Panc1 (cell line): ENCODE results near the gene SOCS6. TPM values are rescaled to one million over a fixed set of nuclear protein-coding genes. Genes with fewer than 3 reads are reported as not detected.

ENCODE experiments used
- ATAC-seq: fragments of 200-7000 bp; cut with Tn5 transposase; 2 replicates; pipeline ENCODE4 v1.9.1; 2020; ENCODE audit warnings: mild to moderate bottlenecking, moderate library complexity
- BruUV-seq: library from RNA; stranded (reverse); fragments of 400-500 nt; replicated peaks from 2 replicates; lab custom pipeline; 2021; lab: Mats Ljungman, UMichigan
- CTCF ChIA-PET: fragments of 300-600 bp; sonication (Branson Sonifier 250); formaldehyde crosslinking; loops from one replicate; lab custom pipeline; 2022; ENCODE audit warnings: antibody characterized with exemption; lab: Charles Lee
- POLR2A ChIA-PET: fragments of 300-600 bp; sonication (Branson Sonifier 250); formaldehyde crosslinking; loops from one replicate; lab custom pipeline; 2022; ENCODE audit warnings: antibody characterized with exemption; lab: Charles Lee
- DNase-seq: peaks from one replicate; pipeline ENCODE4 v3.0.0-alpha.2; 2010; ENCODE audit warnings: low read depth, low spot score
- H3K27ac ChIP-seq: 2 replicates; pipeline ENCODE4 v1.5.1; 2011; ENCODE audit warnings: mild to moderate bottlenecking, low read length, inconsistent platforms
- H3K27me3 ChIP-seq: fragments of 200-500 bp; sonication (Bioruptor generic); 2 replicates; pipeline ENCODE4 v1.6.0; 2014; ENCODE audit warnings: low read length, inconsistent platforms; ENCODE audit not compliant: control insufficient read depth, insufficient read depth
- H3K36me3 ChIP-seq: fragments of 200-500 bp; sonication (Bioruptor generic); 2 replicates; pipeline ENCODE4 v1.5.1; 2014; ENCODE audit warnings: inconsistent platforms, mild to moderate bottlenecking, low read length, moderate library complexity; ENCODE audit not compliant: control insufficient read depth, insufficient read depth
- H3K4me1 ChIP-seq: 2 replicates; pipeline ENCODE4 v1.5.1; 2011; ENCODE audit warnings: inconsistent platforms, mild to moderate bottlenecking, low read length, moderate library complexity; ENCODE audit not compliant: control insufficient read depth, insufficient read depth
- H3K4me3 ChIP-seq, 2 experiments: 2 replicates each; pipeline ENCODE4 v1.5.1; 2011 to 2012; ENCODE audit warnings: low read depth in 2 of 2, low read length in 2 of 2, mild to moderate bottlenecking in 2 of 2, inconsistent platforms in 1 of 2, moderate library complexity in 1 of 2
- H3K9me3 ChIP-seq: fragments of 200-500 bp; sonication (Bioruptor generic); 2 replicates; pipeline ENCODE4 v1.5.1; 2014; ENCODE audit warnings: low read depth, mild to moderate bottlenecking, inconsistent platforms, low read length, moderate library complexity; ENCODE audit not compliant: control insufficient read depth, insufficient read depth
- POLR2AphosphoS5 ChIP-seq: IDR thresholded peaks from 2 replicates; pipeline ENCODE4 v1.6.1; 2012; ENCODE audit warnings: mild to moderate bottlenecking, low read depth, low read length, moderate library complexity
- SIN3A ChIP-seq: IDR thresholded peaks from 2 replicates; pipeline ENCODE4 v1.6.1; 2012; ENCODE audit warnings: low read depth, mild to moderate bottlenecking, low read length, moderate library complexity, borderline replicate concordance; ENCODE audit not compliant: insufficient read depth
- TCF7L2 ChIP-seq: IDR thresholded peaks from 2 replicates; pipeline ENCODE4 v1.6.1; 2011; ENCODE audit warnings: mild to moderate bottlenecking, low read depth, low read length, inconsistent platforms
- in situ Hi-C: cut with HindIII; loops from 2 replicates; pipeline ENCODE4 v1.10.0; 2016; ENCODE audit warnings: low sequenced_read_pairs, low pct_unique_long_range_greater_than_20kb
- intact Hi-C: fragments of 100-400 bp; cut with micrococcal nuclease; formaldehyde crosslinking; loops from one replicate; pipeline ENCODE4 v1.10.0; 2022; ENCODE audit not compliant: unreplicated experiment
- total RNA-seq: library from RNA; stranded (reverse); gene quantifications from one replicate; pipeline ENCODE4 v1.2.1, GENCODE V29; 2021; ENCODE audit not compliant: unreplicated experiment
- TF ChIP-seq, protein P1 (sequence below), 2 experiments: IDR thresholded peaks; 2 replicates each; pipeline ENCODE4 v1.6.1; 2011 to 2012; ENCODE audit warnings: low read depth in 2 of 2, control low read depth in 1 of 2, low read length in 1 of 2, mild to moderate bottlenecking in 1 of 2, moderate library complexity in 1 of 2; ENCODE audit not compliant: insufficient read depth in 1 of 2
- TF ChIP-seq, protein P2 (sequence below): fragments of 450-650 bp; IDR thresholded peaks from 2 replicates; pipeline ENCODE4 v1.5.1; 2017; ENCODE audit warnings: mild to moderate bottlenecking

The SOCS6 gene
- total RNA-seq, 1 experiment from 2014 or later: 43.0 TPM

DNA sequence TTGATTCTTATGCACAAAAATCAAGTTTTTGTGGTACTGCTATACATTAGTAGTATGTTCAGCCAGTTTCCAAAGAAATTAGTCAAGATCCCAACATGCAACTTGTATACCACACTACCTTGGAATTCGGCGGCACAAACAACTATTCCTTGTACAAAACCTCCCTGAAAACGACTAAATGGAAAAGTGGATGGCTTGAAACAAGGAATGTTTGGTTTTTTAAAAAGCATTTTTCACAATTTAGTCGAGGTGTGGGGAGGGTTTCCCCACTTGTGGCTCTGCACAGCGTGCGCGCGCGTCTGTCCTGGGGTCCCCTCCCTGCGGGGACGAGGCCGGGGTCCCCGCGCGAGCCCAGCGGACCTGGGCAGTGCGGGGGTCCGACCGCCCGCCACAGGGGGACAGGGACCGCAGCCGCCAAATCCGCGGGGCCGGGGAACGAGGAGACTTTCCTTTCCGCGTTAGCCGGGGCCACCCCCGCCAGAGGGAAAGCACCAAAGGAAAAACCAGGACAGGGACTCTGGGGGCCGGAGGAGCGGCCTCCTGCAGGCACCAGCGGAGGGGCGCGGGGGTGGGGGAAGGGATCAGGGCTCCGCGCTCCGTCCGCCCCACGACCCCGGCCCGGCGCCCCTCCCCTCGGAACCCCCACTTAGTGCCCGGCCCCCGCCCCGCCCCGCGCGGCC, 534 bp upstream of the SOCS6 start:
- Histone ChIP-seq H3K36me3 (no peaks in the 10 kb centered on the region), H3K27ac (peak overlapping the region; percentile 87), H3K27me3 (no peaks in the 10 kb centered on the region), H3K4me3 (peak overlapping the region; percentile 52 to 77), H3K4me1 (peaks cover 19% of the 10 kb centered on the region), H3K9me3 (no peaks in the 10 kb centered on the region)
- BruUV-seq: no TSS peak
- in situ Hi-C loops (no loop called here), intact Hi-C loops (no loop called here)
- POLR2A ChIA-PET: no interaction called here
- no peak for DNase-seq
- ATAC-seq: peak; percentile 55
- CTCF ChIA-PET: no interaction called here
- TF ChIP-seq, protein P1, sequence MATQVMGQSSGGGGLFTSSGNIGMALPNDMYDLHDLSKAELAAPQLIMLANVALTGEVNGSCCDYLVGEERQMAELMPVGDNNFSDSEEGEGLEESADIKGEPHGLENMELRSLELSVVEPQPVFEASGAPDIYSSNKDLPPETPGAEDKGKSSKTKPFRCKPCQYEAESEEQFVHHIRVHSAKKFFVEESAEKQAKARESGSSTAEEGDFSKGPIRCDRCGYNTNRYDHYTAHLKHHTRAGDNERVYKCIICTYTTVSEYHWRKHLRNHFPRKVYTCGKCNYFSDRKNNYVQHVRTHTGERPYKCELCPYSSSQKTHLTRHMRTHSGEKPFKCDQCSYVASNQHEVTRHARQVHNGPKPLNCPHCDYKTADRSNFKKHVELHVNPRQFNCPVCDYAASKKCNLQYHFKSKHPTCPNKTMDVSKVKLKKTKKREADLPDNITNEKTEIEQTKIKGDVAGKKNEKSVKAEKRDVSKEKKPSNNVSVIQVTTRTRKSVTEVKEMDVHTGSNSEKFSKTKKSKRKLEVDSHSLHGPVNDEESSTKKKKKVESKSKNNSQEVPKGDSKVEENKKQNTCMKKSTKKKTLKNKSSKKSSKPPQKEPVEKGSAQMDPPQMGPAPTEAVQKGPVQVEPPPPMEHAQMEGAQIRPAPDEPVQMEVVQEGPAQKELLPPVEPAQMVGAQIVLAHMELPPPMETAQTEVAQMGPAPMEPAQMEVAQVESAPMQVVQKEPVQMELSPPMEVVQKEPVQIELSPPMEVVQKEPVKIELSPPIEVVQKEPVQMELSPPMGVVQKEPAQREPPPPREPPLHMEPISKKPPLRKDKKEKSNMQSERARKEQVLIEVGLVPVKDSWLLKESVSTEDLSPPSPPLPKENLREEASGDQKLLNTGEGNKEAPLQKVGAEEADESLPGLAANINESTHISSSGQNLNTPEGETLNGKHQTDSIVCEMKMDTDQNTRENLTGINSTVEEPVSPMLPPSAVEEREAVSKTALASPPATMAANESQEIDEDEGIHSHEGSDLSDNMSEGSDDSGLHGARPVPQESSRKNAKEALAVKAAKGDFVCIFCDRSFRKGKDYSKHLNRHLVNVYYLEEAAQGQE (IDR thresholded peaks at IDR 0.05; ENCODE audit: insufficient read depth in 1 of 2, low read depth in 2 of 2, low read length in 1 of 2): no peak
- TF ChIP-seq POLR2AphosphoS5: no peak
- TF ChIP-seq, protein P2, sequence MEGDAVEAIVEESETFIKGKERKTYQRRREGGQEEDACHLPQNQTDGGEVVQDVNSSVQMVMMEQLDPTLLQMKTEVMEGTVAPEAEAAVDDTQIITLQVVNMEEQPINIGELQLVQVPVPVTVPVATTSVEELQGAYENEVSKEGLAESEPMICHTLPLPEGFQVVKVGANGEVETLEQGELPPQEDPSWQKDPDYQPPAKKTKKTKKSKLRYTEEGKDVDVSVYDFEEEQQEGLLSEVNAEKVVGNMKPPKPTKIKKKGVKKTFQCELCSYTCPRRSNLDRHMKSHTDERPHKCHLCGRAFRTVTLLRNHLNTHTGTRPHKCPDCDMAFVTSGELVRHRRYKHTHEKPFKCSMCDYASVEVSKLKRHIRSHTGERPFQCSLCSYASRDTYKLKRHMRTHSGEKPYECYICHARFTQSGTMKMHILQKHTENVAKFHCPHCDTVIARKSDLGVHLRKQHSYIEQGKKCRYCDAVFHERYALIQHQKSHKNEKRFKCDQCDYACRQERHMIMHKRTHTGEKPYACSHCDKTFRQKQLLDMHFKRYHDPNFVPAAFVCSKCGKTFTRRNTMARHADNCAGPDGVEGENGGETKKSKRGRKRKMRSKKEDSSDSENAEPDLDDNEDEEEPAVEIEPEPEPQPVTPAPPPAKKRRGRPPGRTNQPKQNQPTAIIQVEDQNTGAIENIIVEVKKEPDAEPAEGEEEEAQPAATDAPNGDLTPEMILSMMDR: no peak
- no peak for TF ChIP-seq SIN3A
- no peak for TF ChIP-seq TCF7L2

DNA sequence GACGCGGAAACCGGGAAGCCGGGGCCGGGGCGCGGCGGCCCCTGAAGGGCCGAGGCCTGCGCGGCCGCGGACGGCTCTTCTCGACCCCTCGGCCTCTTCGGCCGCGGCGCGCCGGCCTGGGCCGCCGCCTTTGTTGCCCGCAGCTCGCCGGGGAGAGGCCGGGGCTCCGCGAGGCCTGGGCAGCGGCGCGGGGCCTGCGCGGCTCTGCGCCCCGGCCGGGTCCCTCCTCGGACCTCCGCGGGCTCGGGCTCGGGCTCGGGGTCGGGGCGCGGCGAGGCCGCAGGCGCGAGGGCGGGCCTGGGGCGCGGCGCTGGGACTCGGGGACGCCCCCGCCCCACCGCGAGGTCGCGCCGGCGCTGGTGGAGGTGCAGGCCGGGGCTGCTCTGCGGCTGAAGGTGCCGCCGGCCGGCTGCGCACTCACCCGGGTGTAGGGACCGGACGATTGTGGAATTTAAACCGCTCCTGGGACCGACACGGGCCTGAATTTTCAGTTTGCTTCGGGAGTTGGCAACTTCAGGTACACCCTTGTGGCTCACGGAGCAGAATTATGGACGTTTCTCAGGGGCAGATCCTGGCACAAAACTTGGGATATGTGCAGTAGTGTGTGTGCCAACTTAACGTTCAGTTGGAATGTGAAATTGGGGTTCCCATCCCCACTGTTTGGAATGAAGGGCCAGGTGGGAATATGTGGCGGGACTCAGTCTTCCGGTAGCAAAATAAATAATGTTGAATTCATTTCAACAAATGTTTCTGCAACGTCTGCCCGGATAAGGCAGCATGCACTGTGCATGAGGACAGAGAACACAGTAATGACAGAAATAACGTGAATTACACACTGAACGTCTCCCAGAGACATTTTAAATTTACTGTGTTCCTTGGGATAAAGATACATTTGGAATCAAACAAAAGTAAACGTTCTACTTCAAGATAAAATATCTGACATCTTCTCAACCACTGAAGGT, 787 bp downstream of the SOCS6 start:
- peak; percentile 23 for ATAC-seq
- intact Hi-C loops: loop anchor here (5.0 to 10.0 kb wide), 2 partner anchors 85 to 92 kb away; no protein-coding TSS in a partner anchor
- H3K9me3 ChIP-seq: no peaks in the 10 kb centered on the region
- peak overlapping the region; percentile 77 to 90 for H3K4me3 ChIP-seq
- H3K4me1 ChIP-seq: peaks cover 25% of the 10 kb centered on the region
- no peaks in the 10 kb centered on the region for H3K36me3 ChIP-seq
- BruUV-seq: no TSS peak
- POLR2A ChIA-PET: no interaction called here
- H3K27me3 ChIP-seq: no peaks in the 10 kb centered on the region
- H3K27ac ChIP-seq: peak overlapping the region; percentile 98
- in situ Hi-C loops: no loop called here
- no peak for DNase-seq
- TF ChIP-seq SIN3A (no peak), POLR2AphosphoS5 (no peak; the same call in 1 of the 2 replicates), TCF7L2 (no peak)
- TF ChIP-seq, protein P1 (IDR thresholded peaks at IDR 0.05; ENCODE audit: insufficient read depth in 1 of 2, low read depth in 2 of 2, low read length in 1 of 2): no peak
- TF ChIP-seq, protein P2: no peak
- CTCF ChIA-PET: no interaction called here
